Osteoblast (primary cell): ENCODE data around the gene ZFP91. TPM values are rescaled to one million over a fixed set of nuclear protein-coding genes. Genes with fewer than 3 reads are reported as not detected.

Experiments used
- DNase-seq: peaks from one replicate; pipeline ENCODE4 v3.0.0; 2011; ENCODE audit warnings: low spot score, mixed read lengths; ENCODE audit not compliant: insufficient read length; ENCODE audit errors: missing footprints
- H2AFZ ChIP-seq: 2 replicates; pipeline ENCODE4 v1.6.0; 2011; ENCODE audit warnings: mild to moderate bottlenecking, low read length
- H3K27ac ChIP-seq: 2 replicates; pipeline ENCODE4 v1.5.1; 2011; ENCODE audit warnings: mild to moderate bottlenecking, low read depth, low read length, moderate library complexity
- H3K27me3 ChIP-seq: 2 replicates; pipeline ENCODE4 v1.6.0; 2012; ENCODE audit warnings: mild to moderate bottlenecking, control low read depth, inconsistent platforms, low read length, moderate library complexity; ENCODE audit not compliant: insufficient read depth
- H3K36me3 ChIP-seq: 2 replicates; pipeline ENCODE4 v1.5.1; 2011; ENCODE audit warnings: mild to moderate bottlenecking, low read length, control low read depth, moderate library complexity; ENCODE audit not compliant: insufficient read depth
- H3K4me1 ChIP-seq: 2 replicates; pipeline ENCODE4 v1.5.1; 2011; ENCODE audit warnings: mild to moderate bottlenecking, low read length, control low read depth, moderate library complexity; ENCODE audit not compliant: insufficient read depth
- H3K4me2 ChIP-seq: 2 replicates; pipeline ENCODE4 v1.6.0; 2011; ENCODE audit warnings: mild to moderate bottlenecking, low read length; ENCODE audit not compliant: insufficient read depth
- H3K4me3 ChIP-seq: fragments of 200-600 bp; sonication (generic); 3 replicates; pipeline ENCODE4 v1.5.1; 2012; ENCODE audit warnings: mild to moderate bottlenecking, low read length, inconsistent platforms; ENCODE audit not compliant: insufficient read depth
- H3K79me2 ChIP-seq: 2 replicates; pipeline ENCODE4 v1.6.0; 2012; ENCODE audit warnings: mild to moderate bottlenecking, low read length, control low read depth, inconsistent platforms; ENCODE audit not compliant: insufficient read depth
- H3K9me3 ChIP-seq: 2 replicates; pipeline ENCODE4 v1.5.1; 2011; ENCODE audit warnings: low read depth, low read length, control low read depth
- H4K20me1 ChIP-seq: 2 replicates; pipeline ENCODE4 v1.6.0; 2012; ENCODE audit warnings: mild to moderate bottlenecking, low read length, control low read depth; ENCODE audit not compliant: insufficient read depth
- CTCF ChIP-seq: IDR thresholded peaks from 2 replicates; pipeline ENCODE4 v1.5.1; 2011; ENCODE audit warnings: mild to moderate bottlenecking, low read depth, low read length, moderate library complexity; ENCODE audit errors: extremely low read depth
- total RNA-seq: library from RNA; depleted of rRNA; stranded (reverse); fragments of >200 nt; gene quantifications from 2 replicates; pipeline ENCODE4 v1.2.3, GENCODE V29; 2012

The ZFP91 gene
- total RNA-seq, 1 donor, result 61.2 TPM

GRCh38 chr11:58596621-58597020 lies 17.8 kb downstream of the ZFP91 start:
- no peak for TF ChIP-seq CTCF
- H4K20me1 ChIP-seq, result peaks cover 7% of the 10 kb centered on the region

GRCh38 chr11:58597486-58598144 lies 18.8 kb downstream of the ZFP91 start:
- H3K4me3 ChIP-seq, result no peak overlapping the region
- no peaks in the 10 kb centered on the region for H3K27me3 ChIP-seq
- peaks cover 100% of the 10 kb centered on the region for H3K79me2 ChIP-seq
- H3K27ac ChIP-seq, result no peak overlapping the region
- no peaks in the 10 kb centered on the region for H3K9me3 ChIP-seq
- no peak overlapping the region for H3K4me2 ChIP-seq
- TF ChIP-seq CTCF, result no peak
- H3K36me3 ChIP-seq, result no peaks in the 10 kb centered on the region
- no peaks in the 10 kb centered on the region for H3K4me1 ChIP-seq
- H4K20me1 ChIP-seq, result peaks cover 4% of the 10 kb centered on the region
- H2AFZ ChIP-seq, result no peak overlapping the region
- DNase-seq, result no peak

More at GRCh38 chr11:58596621-58597020, 17.8 kb downstream of the ZFP91 start:
- Histone ChIP-seq H3K36me3 (peaks cover 2% of the 10 kb centered on the region), H3K4me1 (no peaks in the 10 kb centered on the region), H3K9me3 (no peaks in the 10 kb centered on the region), H2AFZ (no peak overlapping the region), H3K27me3 (no peaks in the 10 kb centered on the region), H3K27ac (no peak overlapping the region), H3K4me2 (no peak overlapping the region), H3K79me2 (peaks cover 100% of the 10 kb centered on the region), H3K4me3 (no peak overlapping the region)
- DNase-seq, result no peak

GRCh38 chr11:58600510-58600909 lies 21.6 kb downstream of the ZFP91 start:
- H3K4me1 ChIP-seq, result no peaks in the 10 kb centered on the region
- no peak for DNase-seq
- H4K20me1 ChIP-seq, result peaks cover 9% of the 10 kb centered on the region
- no peak overlapping the region for H3K4me3 ChIP-seq
- no peaks in the 10 kb centered on the region for H3K36me3 ChIP-seq
- no peak for TF ChIP-seq CTCF
- H3K27ac ChIP-seq, result no peak overlapping the region
- no peak overlapping the region for H3K4me2 ChIP-seq
- no peaks in the 10 kb centered on the region for H3K27me3 ChIP-seq
- H3K79me2 ChIP-seq, result peaks cover 100% of the 10 kb centered on the region
- no peaks in the 10 kb centered on the region for H3K9me3 ChIP-seq
- H2AFZ ChIP-seq, result no peak overlapping the region

GRCh38 chr11:58606930-58607714 lies 28.3 kb downstream of the ZFP91 start:
- Histone ChIP-seq H4K20me1 (peaks cover 18% of the 10 kb centered on the region), H3K4me3 (no peak overlapping the region), H3K4me1 (no peaks in the 10 kb centered on the region), H2AFZ (no peak overlapping the region), H3K9me3 (no peaks in the 10 kb centered on the region), H3K27me3 (no peaks in the 10 kb centered on the region), H3K36me3 (peaks cover 27% of the 10 kb centered on the region), H3K27ac (no peak overlapping the region), H3K79me2 (peaks cover 87% of the 10 kb centered on the region), H3K4me2 (no peak overlapping the region)
- no peak for DNase-seq
- TF ChIP-seq CTCF, result no peak
